ENCODE measurements around the gene GALNTL6.

GRCh38 chr4:172785613-172786012 is 972.4 kb downstream of the GALNTL6 start:
- TF ChIP-seq CTCF (conservative IDR thresholded peaks at IDR 0.05) (no peak), EZH2 (IDR thresholded peaks at IDR 0.05; ENCODE audit: low read depth) (no peak)
